Stimulated activated CD8-positive, alpha-beta memory T cell treated with anti-CD3 and anti-CD28 coated beads, Interleukin-7, amount 100 ng/mL, for 1 hour (primary cell): Measurements from ENCODE around the gene CLCN1.

ENCODE experiments used
- DNase-seq, 2 donors: peaks; one replicate each; pipeline ENCODE4 v3.0.0-alpha.2; 2020; ENCODE audit warnings: low read depth in 2 of 2

Gene CLCN1

DNA sequence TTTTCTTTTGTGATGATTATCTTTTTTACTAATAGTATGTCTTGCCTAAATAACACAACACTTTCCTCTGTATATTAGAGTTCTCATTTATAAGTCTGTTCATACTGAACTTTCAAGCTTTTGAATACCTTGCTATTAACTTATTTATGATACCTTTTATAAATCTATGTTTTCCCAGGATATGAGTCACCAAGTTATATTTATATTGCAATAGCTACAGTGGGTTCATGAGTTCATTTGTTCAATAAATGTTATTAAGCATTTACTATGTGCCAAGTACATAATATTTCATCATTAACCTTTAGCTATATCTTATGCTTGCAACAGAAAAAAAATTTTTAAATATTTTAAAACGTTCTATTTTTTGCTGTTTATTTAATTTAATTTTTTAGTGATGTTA, 18.3 kb downstream of the CLCN1 start:
- DNase-seq = no peak

DNA sequence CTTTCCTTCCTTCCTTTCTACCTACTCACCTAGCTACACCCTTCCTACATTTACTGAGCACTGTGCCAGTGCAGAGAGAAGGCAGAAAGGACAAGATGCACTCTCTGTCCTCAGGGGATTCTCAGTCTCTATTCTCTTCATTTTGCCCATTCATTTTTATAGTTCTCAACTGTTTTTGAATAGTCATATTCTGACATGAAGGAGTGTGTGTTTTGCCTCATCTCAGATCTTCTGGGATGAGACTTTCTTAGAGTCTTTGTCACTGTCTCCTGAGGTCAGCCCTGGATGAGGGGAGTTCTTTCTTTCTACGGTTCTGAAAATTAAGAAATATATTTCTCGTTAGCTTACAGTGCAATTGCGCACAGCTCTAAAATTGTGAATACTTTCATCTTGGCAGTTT, 21.3 kb downstream of the CLCN1 start:
- DNase-seq = no peak

- DNase-seq = no peak
Measured at GRCh38 chr7:143341842-143342241, 25.9 kb downstream of the CLCN1 start.

- no peak for DNase-seq
Measured at GRCh38 chr7:143343596-143343995, 27.7 kb downstream of the CLCN1 start.

DNA sequence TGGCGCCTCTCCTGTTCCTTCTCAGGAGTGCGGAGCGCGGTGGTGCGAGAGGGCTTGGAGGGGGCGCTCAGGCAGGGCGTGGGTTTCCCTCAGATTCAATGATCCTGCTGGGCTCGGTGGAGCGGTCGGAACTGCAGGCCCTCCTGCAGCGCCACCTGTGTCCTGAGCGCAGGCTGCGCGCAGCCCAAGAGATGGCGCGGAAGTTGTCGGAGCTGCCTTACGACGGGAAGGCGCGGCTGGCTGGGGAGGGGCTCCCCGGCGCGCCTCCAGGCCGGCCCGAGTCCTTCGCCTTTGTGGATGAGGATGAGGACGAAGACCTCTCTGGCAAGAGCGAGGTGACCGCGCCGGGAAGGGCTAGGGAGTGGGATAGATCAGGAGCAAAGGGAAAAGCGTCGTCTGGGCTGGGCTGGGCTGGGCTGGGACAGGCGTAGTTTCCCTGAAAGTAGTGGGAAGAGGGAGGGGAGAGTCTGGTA, 29.6 kb downstream of the CLCN1 start:
- peak in 1 of 2 donors; percentile 43 for DNase-seq

- no peak for DNase-seq
Measured at GRCh38 chr7:143346018-143346417, 30.1 kb downstream of the CLCN1 start.

DNA sequence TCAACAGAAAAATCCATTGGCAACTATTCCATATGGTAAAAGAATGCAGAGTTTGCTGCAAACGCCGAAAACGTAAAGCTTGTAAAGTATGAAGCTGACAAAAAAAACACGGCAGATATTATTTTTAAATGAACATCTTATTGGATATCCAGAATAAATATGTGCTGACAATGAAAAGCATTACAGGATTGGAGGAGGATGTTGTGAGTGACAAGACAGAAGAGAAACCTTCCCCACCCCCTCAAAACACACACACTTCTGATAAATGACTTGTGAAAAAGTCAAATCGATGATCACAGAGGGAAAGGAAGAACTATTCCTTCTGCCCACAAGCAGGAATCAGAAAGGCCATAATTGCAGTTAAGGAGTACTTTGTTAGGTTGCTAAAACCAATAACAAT, 32.0 kb downstream of the CLCN1 start:
- DNase-seq = no peak

- DNase-seq = no peak
Measured at GRCh38 chr7:143351060-143351459, 35.1 kb downstream of the CLCN1 start.

DNA sequence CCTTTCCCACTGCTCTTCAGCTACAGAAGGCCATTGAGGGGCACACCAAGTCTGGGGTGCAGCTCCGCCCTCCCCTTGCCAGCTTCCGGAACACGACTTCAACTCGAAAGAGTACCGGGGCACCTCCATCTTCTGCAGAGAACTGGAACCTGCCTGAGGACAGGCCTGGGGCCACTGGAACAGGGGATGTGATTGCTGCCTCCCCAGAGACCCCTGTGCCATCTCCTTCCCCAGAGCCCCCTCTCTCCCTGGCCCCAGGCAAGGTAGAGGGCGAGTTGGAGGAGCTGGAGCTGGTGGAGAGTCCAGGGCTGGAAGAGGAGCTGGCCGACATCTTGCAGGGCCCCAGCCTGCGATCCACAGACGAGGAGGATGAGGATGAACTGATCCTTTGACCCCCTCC, 35.7 kb downstream of the CLCN1 start:
- DNase-seq = no peak

DNA sequence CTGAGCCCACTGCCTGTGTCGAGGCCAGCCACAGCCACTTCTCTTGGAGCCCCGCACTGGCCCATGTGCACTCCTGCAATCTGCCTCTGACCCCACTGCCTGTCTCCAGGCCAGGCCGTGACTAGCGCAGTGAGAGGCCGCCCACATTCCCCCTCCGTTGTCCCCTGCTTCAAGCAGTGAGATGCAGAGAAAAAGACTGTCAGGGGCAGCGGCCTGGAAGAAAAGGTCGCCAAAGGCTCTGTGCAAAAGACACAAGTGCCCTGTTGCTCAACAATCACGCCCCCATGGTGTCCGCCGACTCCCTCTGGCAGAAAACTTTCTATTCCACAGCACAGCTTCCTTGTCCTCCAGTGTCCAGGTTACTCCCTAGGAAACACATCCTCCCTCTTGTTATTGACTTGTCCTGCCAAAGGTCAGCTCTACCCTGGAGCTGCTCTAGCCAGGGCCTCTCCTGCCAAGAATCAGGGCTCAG, 36.7 kb downstream of the CLCN1 start:
- no peak for DNase-seq

DNA sequence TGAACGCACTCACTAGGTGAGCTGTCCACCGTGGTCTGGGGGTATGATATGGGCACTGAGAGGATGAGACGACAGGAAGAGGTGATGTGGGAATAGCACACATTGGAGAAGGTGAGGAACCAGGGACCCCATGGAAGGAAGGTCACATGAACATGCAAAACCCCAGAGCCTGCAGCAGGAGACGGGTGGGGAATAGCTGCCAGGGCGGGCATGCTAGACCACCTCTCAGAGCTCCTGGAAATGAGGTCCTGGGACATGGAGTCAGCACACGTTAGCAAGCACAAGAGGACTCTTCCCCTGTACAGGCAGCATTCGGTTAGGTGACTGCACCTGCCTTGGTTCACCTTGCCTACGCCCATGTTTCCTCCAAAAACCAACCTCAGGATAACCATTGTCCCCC, 38.5 kb downstream of the CLCN1 start:
- DNase-seq = no peak

DNA sequence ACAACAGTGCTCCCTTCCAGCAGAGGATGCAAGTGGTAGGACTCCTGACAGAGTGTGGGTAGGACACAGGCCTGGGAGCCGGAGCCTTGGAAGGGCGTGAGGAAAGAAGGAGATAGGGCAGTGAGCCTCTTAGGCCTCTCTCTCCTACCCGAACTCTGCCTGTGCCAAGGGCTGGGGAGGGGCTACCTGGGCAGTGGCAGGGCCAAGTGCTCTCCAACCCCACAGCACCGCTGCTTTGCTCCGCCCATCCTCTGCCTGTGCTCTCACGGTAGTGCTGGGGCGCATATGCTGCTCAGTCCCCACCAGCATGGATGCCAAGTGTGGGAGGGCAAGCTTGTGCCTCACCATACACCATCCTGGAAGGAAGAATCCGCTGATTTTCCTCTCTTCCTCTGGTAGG, 39.1 kb downstream of the CLCN1 start:
- no peak for DNase-seq

DNA sequence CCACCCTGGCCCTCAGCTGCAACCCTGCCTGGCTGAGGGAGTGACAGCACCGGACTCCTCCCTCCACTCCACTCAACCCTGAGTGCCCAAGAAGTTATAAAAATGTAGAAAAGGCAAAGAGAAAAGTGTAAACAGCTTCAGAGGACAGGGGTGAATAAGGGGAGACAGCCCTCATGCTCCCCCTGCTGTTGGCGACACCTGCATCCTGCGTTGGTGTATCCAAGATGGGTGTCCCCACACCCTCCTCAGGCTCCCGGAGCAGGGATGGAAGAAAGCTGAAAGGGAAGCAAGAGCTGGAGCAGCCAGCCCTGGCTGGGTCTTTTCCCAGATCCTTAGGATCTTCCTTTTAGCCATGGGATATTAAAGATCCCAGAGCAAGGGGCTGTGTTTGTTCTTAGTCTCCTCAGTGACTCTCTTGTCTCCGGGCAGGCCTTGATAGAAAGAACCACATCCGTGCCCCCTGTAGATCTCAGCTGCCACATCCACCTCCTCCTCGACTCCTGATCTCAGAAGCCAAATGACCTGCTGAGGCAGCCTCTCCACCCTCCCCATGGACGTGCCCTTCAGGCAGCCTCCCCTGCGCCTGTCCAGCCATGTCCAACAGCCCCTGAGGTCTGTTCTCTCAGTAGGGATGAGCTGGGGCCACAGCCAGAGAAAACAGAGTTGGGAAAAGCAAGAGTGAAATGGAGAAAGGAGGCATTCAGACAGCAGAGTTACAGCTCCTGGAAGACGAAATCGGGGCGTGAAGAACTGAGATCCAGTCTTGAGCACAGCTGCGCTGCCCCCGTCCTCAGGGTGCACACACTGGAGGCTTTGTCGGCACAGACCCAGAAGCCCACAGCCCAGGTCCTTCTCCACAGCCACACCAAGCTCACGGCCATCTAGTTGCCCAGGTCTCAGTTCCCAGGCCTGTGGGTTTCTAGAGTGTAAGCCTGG, 39.8 kb downstream of the CLCN1 start:
- DNase-seq = no peak

DNA sequence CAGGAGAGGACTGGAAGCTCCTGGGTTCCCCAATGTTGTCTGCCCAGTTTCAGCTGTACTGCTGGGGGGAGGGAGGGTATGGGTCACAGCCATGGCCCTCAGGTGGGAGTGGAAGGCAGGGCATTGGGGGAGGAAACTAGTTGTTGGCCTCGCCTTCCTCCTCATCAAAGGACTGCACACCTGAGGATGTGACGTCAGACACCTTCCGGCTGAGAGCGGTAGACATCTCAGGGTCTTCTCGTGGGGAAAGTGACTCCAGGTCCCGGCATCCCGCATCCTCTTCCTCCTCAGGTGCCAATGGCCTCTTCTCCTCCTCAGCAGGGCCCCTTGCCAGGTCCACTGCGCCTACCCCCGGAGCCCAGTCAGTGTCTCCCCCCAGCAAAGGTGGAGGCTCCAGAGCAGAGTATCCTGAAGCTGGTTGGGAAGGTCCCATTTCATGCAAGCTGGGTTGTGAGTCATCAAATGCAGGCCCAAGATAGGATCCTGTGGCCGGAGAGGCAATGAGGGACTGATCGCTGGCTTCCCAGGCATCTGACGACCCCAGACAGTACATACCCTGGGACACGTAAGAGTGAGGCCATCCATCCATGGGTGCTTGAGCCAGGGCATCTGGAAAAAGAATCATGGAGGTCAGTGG, 40.6 kb downstream of the CLCN1 start:
- DNase-seq = no peak

GRCh38 chr7:143358626-143359025, 42.7 kb downstream of the CLCN1 start:
- DNase-seq = no peak

DNA sequence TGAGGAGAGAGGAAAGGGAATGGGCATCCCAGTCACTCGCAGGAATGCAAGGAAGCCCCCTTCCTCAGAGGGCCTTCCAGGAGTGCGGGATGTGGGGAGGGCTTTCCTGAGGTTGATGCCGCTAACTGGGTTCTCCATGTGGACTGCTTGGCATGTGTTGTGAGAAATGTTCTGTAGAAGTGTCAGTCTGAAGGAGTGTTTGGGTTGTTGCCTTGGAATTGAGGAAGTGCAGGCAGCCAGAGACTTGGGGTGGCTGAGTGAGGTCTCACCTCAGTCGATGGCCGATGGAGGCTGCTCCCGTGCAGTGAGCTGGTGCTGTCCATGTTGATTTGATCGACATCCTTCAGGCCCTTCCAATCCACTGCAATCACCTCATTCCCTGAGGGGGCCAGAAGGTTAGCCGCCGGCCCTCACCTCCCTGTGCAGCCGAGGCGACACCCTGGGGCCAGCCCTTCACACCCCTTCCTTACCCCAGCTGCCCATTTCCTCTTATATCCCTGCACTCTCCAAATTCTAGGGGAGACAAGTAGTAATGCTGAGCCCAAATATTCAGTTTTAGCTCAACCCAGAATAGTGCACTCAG, 44.0 kb downstream of the CLCN1 start:
- DNase-seq = no peak

GRCh38 chr7:143360788-143361551, 45.1 kb downstream of the CLCN1 start:
- DNase-seq = no peak

GRCh38 chr7:143361552-143362130, 45.7 kb downstream of the CLCN1 start:
- no peak for DNase-seq

DNA sequence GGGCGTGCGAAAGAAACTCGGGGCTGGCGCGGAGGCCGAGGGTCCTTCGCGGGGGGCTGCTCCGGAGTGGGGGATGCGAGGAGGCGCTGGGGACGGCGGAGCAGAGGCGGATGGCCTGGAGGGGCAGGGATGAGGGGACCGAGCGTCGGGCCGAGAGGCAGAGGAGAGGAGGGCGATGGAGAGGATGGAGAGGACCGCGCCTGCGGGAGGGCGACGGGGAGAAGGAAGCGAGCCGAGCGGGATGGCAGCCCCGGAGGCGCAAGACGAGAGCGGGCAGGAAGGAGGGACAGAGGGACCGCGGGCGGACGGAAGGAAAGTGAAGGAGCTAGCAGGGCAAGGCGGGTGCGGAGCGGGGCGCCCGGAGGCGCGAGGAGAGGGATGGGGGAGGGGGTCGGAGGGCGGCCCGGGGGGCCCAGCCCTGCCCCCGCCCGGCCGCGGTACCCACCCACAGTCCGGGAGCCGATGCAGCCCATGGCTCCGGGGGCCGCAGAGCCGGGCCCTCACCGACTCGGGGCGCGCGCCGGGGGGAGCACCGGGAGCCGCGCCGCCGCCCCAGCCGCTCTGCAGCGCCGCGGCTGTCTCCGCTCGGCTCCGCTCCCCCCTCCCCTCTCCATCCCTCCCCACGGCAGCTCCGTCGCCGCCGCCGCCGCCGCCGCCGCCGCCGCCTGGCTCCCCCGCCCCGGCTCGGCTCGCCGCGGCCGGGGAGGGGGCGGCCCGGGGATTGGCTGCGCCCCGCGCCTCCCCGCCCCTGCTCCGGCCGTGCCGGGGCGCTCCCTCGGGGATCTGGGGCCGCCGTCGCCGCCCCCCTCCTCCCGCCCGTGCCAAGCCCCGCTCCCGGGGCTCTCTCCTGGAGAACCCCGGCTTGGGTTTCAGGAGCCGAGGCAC, 46.5 kb downstream of the CLCN1 start, which contains the start of gene FAM131B:
Gene FAM131B, minus strand, starts transcription at position 583 of the 885 bp plus-strand sequence. Its CDS starts 110 bp downstream, at position 473.
- no peak for DNase-seq
